Subcutaneous abdominal adipose tissue (tissue), 5 donors: ENCODE results near the gene VDAC2.
"Not testable (repeated sequence)": the region's sequence is repeated elsewhere in the genome, so short reads cannot be mapped to it uniquely, and the experiment has no call there.

ENCODE experiments used
- H3K27ac ChIP-seq: one replicate; pipeline ENCODE4 v1.7.0; 2013; ENCODE audit warnings: low read depth, mild to moderate bottlenecking, inconsistent platforms, low read length, moderate library complexity
- H3K27me3 ChIP-seq, 5 donors: one replicate each; pipeline ENCODE4 v1.7.0; 2013; ENCODE audit warnings: low read length in 5 of 5, inconsistent platforms in 1 of 5; ENCODE audit not compliant: control insufficient read depth in 5 of 5, insufficient read depth in 4 of 5
- H3K36me3 ChIP-seq, 5 donors: one replicate each; pipeline ENCODE4 v1.7.0; 2013; ENCODE audit warnings: low read length in 5 of 5; ENCODE audit not compliant: control insufficient read depth in 5 of 5, insufficient read depth in 5 of 5
- H3K4me1 ChIP-seq, 5 donors: one replicate each; pipeline ENCODE4 v1.7.0; 2013; ENCODE audit warnings: low read length in 5 of 5, mild to moderate bottlenecking in 3 of 5, moderate library complexity in 1 of 5; ENCODE audit not compliant: control insufficient read depth in 5 of 5, insufficient read depth in 5 of 5
- H3K4me3 ChIP-seq, 5 donors: one replicate each; pipeline ENCODE4 v1.7.0; 2013; ENCODE audit warnings: low read length in 5 of 5, low read depth in 1 of 5
- H3K9ac ChIP-seq, 5 donors: one replicate each; pipeline ENCODE4 v1.7.0; 2013; ENCODE audit warnings: low read length in 5 of 5, mild to moderate bottlenecking in 4 of 5, moderate library complexity in 3 of 5
- H3K9me3 ChIP-seq, 5 donors: one replicate each; pipeline ENCODE4 v1.7.0; 2013; ENCODE audit warnings: low read length in 5 of 5; ENCODE audit not compliant: control insufficient read depth in 5 of 5
- donor health status: healthy.
- donor health status: healthy.
- donor health status: healthy.
- donor health status: healthy.
- donor health status: healthy.

The VDAC2 gene

GRCh38 chr10:75180592-75180991, 30.0 kb upstream of the VDAC2 start:
- H3K9ac ChIP-seq = peak overlapping the region in 1 of 5 donors; percentile 56
- H3K27ac ChIP-seq = no peak overlapping the region
- H3K4me3 ChIP-seq = no peak overlapping the region
- no peaks in the 10 kb centered on the region for H3K27me3 ChIP-seq
- H3K36me3 ChIP-seq = peaks cover 10 to 24% (median 16%) of the 10 kb centered on the region in 5 donors
- H3K9me3 ChIP-seq = no peaks in the 10 kb centered on the region
- peaks cover 0 to 23% (median 2%) of the 10 kb centered on the region in 5 donors for H3K4me1 ChIP-seq

GRCh38 chr10:75181073-75181472, 29.5 kb upstream of the VDAC2 start:
- H3K27me3 ChIP-seq = no peaks in the 10 kb centered on the region
- H3K27ac ChIP-seq = no peak overlapping the region
- H3K4me1 ChIP-seq = peaks cover 0 to 28% (median 2%) of the 10 kb centered on the region in 5 donors
- H3K9ac ChIP-seq = peak overlapping the region in 1 of 5 donors; percentile 56
- peaks cover 7 to 19% (median 12%) of the 10 kb centered on the region in 5 donors for H3K36me3 ChIP-seq
- H3K4me3 ChIP-seq = no peak overlapping the region
- H3K9me3 ChIP-seq = no peaks in the 10 kb centered on the region

GRCh38 chr10:75186310-75186709, 24.3 kb upstream of the VDAC2 start:
- Histone ChIP-seq H3K36me3 (peaks cover 0 to 2% (median 0%) of the 10 kb centered on the region in 5 donors), H3K27me3 (no peaks in the 10 kb centered on the region), H3K4me1 (peaks cover 0 to 23% (median 10%) of the 10 kb centered on the region in 5 donors), H3K27ac (peak overlapping the region; percentile 55), H3K9me3 (no peaks in the 10 kb centered on the region), H3K9ac (no peak overlapping the region), H3K4me3 (no peak overlapping the region)

GRCh38 chr10:75187961-75188426, 22.6 kb upstream of the VDAC2 start:
- Histone ChIP-seq H3K27ac (no peak overlapping the region), H3K9ac (no peak overlapping the region)

GRCh38 chr10:75188522-75188921, 22.1 kb upstream of the VDAC2 start:
- not testable (repeated sequence) for H3K27me3 ChIP-seq, H3K9ac ChIP-seq, H3K9me3 ChIP-seq, H3K36me3 ChIP-seq, H3K27ac ChIP-seq, H3K4me3 ChIP-seq
- peaks cover 0 to 32% (median 17%) of the 10 kb centered on the region in 5 donors for H3K4me1 ChIP-seq

More at GRCh38 chr10:75187961-75188426, 22.6 kb upstream of the VDAC2 start:
- Histone ChIP-seq H3K4me1 (peaks cover 0 to 32% (median 17%) of the 10 kb centered on the region in 5 donors), H3K27me3 (no peaks in the 10 kb centered on the region), H3K36me3 (peaks cover 0 to under 1% (median 0%) of the 10 kb centered on the region in 5 donors), H3K4me3 (no peak overlapping the region), H3K9me3 (no peaks in the 10 kb centered on the region)

- no peaks in the 10 kb centered on the region for H3K27me3 ChIP-seq
- no peak overlapping the region for H3K9ac ChIP-seq
- peaks cover 0 to 32% (median 17%) of the 10 kb centered on the region in 5 donors for H3K4me1 ChIP-seq
- no peak overlapping the region for H3K4me3 ChIP-seq
- H3K9me3 ChIP-seq = no peaks in the 10 kb centered on the region
- peaks cover 0 to 3% (median 0%) of the 10 kb centered on the region in 5 donors for H3K36me3 ChIP-seq
- H3K27ac ChIP-seq = no peak overlapping the region
Measured at GRCh38 chr10:75189266-75190096, 21.1 kb upstream of the VDAC2 start.

- H3K9ac ChIP-seq = peak overlapping the region in 1 of 5 donors; percentile 52
- H3K4me3 ChIP-seq = peak overlapping the region in 1 of 5 donors; percentile 3
- H3K27me3 ChIP-seq = no peaks in the 10 kb centered on the region
- peaks cover 0 to 15% (median 11%) of the 10 kb centered on the region in 5 donors for H3K4me1 ChIP-seq
- H3K27ac ChIP-seq = peak overlapping the region; percentile 89
- no peaks in the 10 kb centered on the region for H3K9me3 ChIP-seq
- H3K36me3 ChIP-seq = peaks cover 0 to 3% (median 0%) of the 10 kb centered on the region in 5 donors
Measured at GRCh38 chr10:75191821-75192568, 18.6 kb upstream of the VDAC2 start.

- H3K4me3 ChIP-seq, H3K27ac ChIP-seq, H3K9ac ChIP-seq, H3K9me3 ChIP-seq, H3K27me3 ChIP-seq, H3K36me3 ChIP-seq: not testable (repeated sequence)
- H3K4me1 ChIP-seq = peaks cover 0 to 11% (median 7%) of the 10 kb centered on the region in 5 donors
Measured at GRCh38 chr10:75194625-75195024, 16.0 kb upstream of the VDAC2 start.

GRCh38 chr10:75195035-75195763, 15.4 kb upstream of the VDAC2 start:
- H3K4me3 ChIP-seq = no peak overlapping the region
- H3K4me1 ChIP-seq = peaks cover 0 to 11% (median 7%) of the 10 kb centered on the region in 5 donors
- peaks cover 0 to 3% (median 0%) of the 10 kb centered on the region in 5 donors for H3K36me3 ChIP-seq
- no peak overlapping the region for H3K27ac ChIP-seq
- no peaks in the 10 kb centered on the region for H3K9me3 ChIP-seq
- H3K27me3 ChIP-seq = no peaks in the 10 kb centered on the region
- no peak overlapping the region for H3K9ac ChIP-seq
